ENCODE data around the gene ICAM2.
A peak's percentile ranks its signal among the peaks of the same experiment; 100 is the strongest.
"Not testable (repeated sequence)": the region's sequence is repeated elsewhere in the genome, so short reads cannot be mapped to it uniquely, and the experiment has no call there.

ICAM2 gene

GRCh38 chr17:63997341-63998048, 22.9 kb downstream of the ICAM2 start:
- no peak for DNase-seq (ENCODE audit: low read depth, low spot score)

- DNase-seq (ENCODE audit: low read depth, low spot score) = no peak
Observed at GRCh38 chr17:63996430-63997182, 23.8 kb downstream of the ICAM2 start.

GRCh38 chr17:63995626-63996025, 24.8 kb downstream of the ICAM2 start:
- no peak for DNase-seq (ENCODE audit: low read depth, low spot score)

GRCh38 chr17:63993368-63993985, 27.0 kb downstream of the ICAM2 start:
- DNase-seq (ENCODE audit: low read depth, low spot score) = no peak

- no peak for DNase-seq (ENCODE audit: low read depth, low spot score)
Observed at GRCh38 chr17:63991611-63992010, 28.8 kb downstream of the ICAM2 start.

GRCh38 chr17:63989622-63990345, 30.6 kb downstream of the ICAM2 start:
- DNase-seq (ENCODE audit: low read depth, low spot score) = no peak

- DNase-seq (ENCODE audit: low read depth, low spot score) = peak; percentile 56
Observed at GRCh38 chr17:63988741-63989621, 31.5 kb downstream of the ICAM2 start.

- no peak for DNase-seq (ENCODE audit: low read depth, low spot score)
Observed at GRCh38 chr17:63988127-63988478, 32.3 kb downstream of the ICAM2 start.

GRCh38 chr17:63987221-63988126, 33.0 kb downstream of the ICAM2 start:
- DNase-seq (ENCODE audit: low read depth, low spot score) = no peak

GRCh38 chr17:63986821-63987220, 33.6 kb downstream of the ICAM2 start:
- DNase-seq (ENCODE audit: low read depth, low spot score) = no peak

- no peak for DNase-seq (ENCODE audit: low read depth, low spot score)
Observed at GRCh38 chr17:63985387-63986140, 34.9 kb downstream of the ICAM2 start.

GRCh38 chr17:63984651-63985386, 35.6 kb downstream of the ICAM2 start:
- DNase-seq (ENCODE audit: low read depth, low spot score) = peak; percentile 83

- peak; percentile 50 for DNase-seq (ENCODE audit: low read depth, low spot score)
Observed at GRCh38 chr17:63984236-63984635, 36.2 kb downstream of the ICAM2 start.

- no peak for DNase-seq (ENCODE audit: low read depth, low spot score)
Observed at GRCh38 chr17:63983320-63983719, 37.1 kb downstream of the ICAM2 start.

GRCh38 chr17:63982641-63983040, 37.8 kb downstream of the ICAM2 start:
- not testable (repeated sequence) for DNase-seq (ENCODE audit: low read depth, low spot score)

GRCh38 chr17:63978272-63979200, 41.9 kb downstream of the ICAM2 start:
- no peak for DNase-seq (ENCODE audit: low read depth, low spot score)

- no peak for DNase-seq (ENCODE audit: low read depth, low spot score)
Observed at GRCh38 chr17:63976702-63977101, 43.7 kb downstream of the ICAM2 start.
